ENCODE data around the gene STAT3. TPM values are rescaled to one million over a fixed set of nuclear protein-coding genes. Genes with fewer than 3 reads are reported as not detected.

The STAT3 gene
- total and polyA plus RNA-seq, 7 donors = 43.8 to 230 (median 129) TPM

- Histone ChIP-seq H3K27me3 (no peaks in the 10 kb centered on the region), H3K9me3 (no peaks in the 10 kb centered on the region), H3K36me3 (peaks cover 0 to 14% (median 4%) of the 10 kb centered on the region in 4 donors), H3K27ac (peak within 1 kb of the TSS; percentile 92 to 97 (median 94)), H3K4me3 (peak within 1 kb of the TSS; percentile 61 to 85 (median 64)), H3K4me1 (peaks cover 0 to 38% (median 35%) of the 10 kb centered on the region in 4 donors)
- 3 to 4% methylated on average over 88 of the region's 88 CpGs for WGBS, 2 donors
- TF ChIP-seq EP300 (IDR thresholded peaks at IDR 0.05) (no peak), CTCF (IDR thresholded peaks at IDR 0.05) (no peak), POLR2A (IDR thresholded peaks at IDR 0.05) (peak; percentile 18 to 54), POLR2AphosphoS5 (IDR thresholded peaks at IDR 0.05) (peak; percentile 83 to 95 (median 88))
- peak; percentile 98 for DNase-seq
- intact Hi-C loops (cut with DNase I) = loop anchor here (2.0 to 5.0 kb wide), 3 partner anchors 23 to 96 kb away; partner anchors contain the start of gene GHDC
These were observed 100.1 kb downstream of the STAT3 start, which contains the start of gene STAT5A for GRCh38 chr17:42287977-42288802. Gene STAT5A (plus strand): TSS chr17:42288498. CDS start chr17:42289412, 914 bp downstream.

- DNase-seq = peak; percentile 86
- H3K36me3 ChIP-seq = peaks cover 0 to 7% (median 0%) of the 10 kb centered on the region in 4 donors
- H3K9me3 ChIP-seq = no peaks in the 10 kb centered on the region
- H3K27me3 ChIP-seq = no peaks in the 10 kb centered on the region
- intact Hi-C loops (cut with DNase I) = loop anchor here (5.0 kb wide), 2 partner anchors 65 to 95 kb away; partner anchors contain the start of gene GHDC
- no peak for TF ChIP-seq EP300 (IDR thresholded peaks at IDR 0.05)
- TF ChIP-seq POLR2AphosphoS5 (IDR thresholded peaks at IDR 0.05) = peak; percentile 37 to 70 (median 64)
- peak; percentile 18 to 31 for TF ChIP-seq POLR2A (IDR thresholded peaks at IDR 0.05)
- TF ChIP-seq CTCF (IDR thresholded peaks at IDR 0.05) = no peak
- H3K4me3 ChIP-seq = peak overlapping the region; percentile 61 to 85 (median 64)
- WGBS, 2 donors = 16 to 42% methylated on average over 14 of the region's 14 CpGs
- H3K4me1 ChIP-seq = peaks cover 0 to 38% (median 35%) of the 10 kb centered on the region in 4 donors
- peak overlapping the region; percentile 92 to 97 (median 94) for H3K27ac ChIP-seq
These were observed 100.8 kb downstream of the STAT3 start for GRCh38 chr17:42287305-42287976.

GRCh38 chr17:42286411-42287221 is 101.6 kb downstream of the STAT3 start:
- Histone ChIP-seq H3K9me3 (no peaks in the 10 kb centered on the region), H3K36me3 (no peaks in the 10 kb centered on the region), H3K4me1 (peaks cover 0 to 38% (median 35%) of the 10 kb centered on the region in 4 donors), H3K4me3 (peak overlapping the region; percentile 61 to 85 (median 64)), H3K27ac (peak overlapping the region; percentile 92 to 97 (median 94)), H3K27me3 (no peaks in the 10 kb centered on the region)
- intact Hi-C loops (cut with DNase I) = loop anchor here (5.0 kb wide), 2 partner anchors 64 to 94 kb away; partner anchors contain the start of gene GHDC
- DNase-seq = peak; percentile 78
- TF ChIP-seq POLR2A (IDR thresholded peaks at IDR 0.05) (no peak), POLR2AphosphoS5 (IDR thresholded peaks at IDR 0.05) (no peak), EP300 (IDR thresholded peaks at IDR 0.05) (no peak), CTCF (IDR thresholded peaks at IDR 0.05) (no peak)
- WGBS, 2 donors = 31 to 33% methylated on average over 5 of the region's 5 CpGs

Measured in sigmoid colon (tissue), 7 donors.